Measurements from ENCODE around the gene FN3K.

Gene FN3K

DNA sequence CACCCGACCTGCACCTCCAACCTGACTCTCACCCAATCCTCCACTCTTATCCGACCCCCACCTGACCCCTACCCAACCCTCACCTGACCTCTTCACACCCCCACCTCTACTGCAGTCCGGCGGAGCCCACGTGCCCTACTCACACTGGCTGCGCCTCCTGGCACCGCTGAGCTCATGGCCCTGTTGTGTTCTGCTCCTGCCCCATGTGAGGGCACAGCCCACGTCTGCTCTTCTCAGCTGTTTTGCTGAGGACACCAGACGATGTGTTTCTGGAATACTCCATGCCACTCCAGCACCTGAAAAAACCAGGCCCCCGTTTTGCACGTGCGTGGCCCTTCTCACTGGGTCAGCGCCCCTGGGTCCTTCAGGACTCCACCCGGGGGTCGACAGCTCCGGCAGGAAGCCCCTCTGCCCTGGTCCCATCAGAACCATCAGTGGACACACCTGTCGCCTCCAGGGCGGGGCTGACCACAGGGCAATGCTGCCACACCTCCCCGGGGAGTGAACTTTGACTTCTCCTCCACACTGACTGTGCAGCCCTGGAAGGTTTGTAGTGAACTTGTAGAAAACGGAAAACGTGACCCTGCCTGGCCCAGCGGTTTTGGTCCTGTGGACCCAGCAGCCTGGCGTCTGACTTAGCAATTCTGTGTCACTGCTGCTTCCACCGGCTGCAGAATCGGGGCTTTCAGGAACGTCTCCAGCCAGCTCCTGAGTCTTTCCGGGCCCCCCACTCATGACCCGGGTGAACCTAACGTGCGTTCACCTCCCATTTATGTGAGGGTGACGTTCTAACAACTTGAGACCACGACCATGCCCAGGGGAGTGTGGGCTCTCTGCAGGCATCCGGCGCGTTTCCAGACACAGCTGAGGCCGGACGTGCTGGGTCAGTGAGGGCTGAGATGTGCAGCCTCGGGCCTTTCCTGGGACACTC is 31.2 kb upstream of the FN3K start:
- DNase-seq: no peak

GRCh38 chr17:82704886-82705285 is 30.5 kb upstream of the FN3K start:
- no peak for DNase-seq

DNA sequence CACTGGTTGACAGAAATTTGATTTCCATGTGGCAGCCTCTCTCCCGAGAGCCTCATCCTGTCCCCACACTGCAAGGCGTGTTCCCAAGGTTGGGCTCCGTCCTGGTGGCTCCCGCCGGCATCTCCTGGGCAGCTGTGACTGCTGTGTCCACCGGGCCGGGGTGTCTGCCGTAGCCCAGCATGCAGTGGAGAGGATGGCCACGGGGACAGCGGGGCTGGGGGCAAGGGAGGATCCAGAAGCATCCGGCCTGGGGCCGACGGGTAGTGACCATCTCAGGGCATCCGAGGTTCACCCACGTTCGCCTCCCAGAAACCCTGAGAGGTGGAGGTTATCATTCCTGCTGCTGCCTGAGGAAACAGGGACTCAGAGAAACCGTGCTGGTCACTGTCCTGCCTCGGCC is 29.7 kb upstream of the FN3K start:
- no peak for DNase-seq

DNA sequence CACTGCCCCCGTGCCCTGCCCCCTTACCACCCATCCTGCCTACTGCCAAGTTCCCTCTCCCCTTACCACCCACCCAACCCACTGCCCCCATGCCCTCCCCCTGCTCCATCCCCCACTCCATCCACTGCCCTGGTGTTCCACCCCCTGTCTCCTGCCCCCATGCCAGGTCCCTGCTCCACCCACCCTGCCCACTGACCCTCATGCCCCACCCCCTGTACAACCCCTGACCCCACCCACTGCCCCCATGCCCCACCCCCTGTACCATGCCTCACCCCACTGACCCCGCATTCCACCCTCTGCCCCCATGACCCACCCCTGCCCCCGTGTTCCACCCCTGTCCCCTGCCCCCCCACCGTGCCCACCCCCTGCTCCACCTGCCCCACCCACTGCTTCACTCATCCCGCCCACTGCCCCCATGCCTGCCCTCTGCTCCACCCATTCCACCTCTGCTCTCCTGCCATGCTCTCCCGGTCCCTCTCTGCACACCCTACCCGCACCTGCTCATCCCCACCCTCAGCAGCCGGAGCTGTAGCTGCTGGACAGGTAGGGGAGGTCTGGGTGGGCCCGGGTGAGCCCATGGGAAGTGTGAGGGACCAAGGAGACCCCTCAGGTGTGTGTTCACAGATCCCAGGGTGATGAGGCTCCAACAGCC is 26.3 kb upstream of the FN3K start:
- no peak for DNase-seq

DNA sequence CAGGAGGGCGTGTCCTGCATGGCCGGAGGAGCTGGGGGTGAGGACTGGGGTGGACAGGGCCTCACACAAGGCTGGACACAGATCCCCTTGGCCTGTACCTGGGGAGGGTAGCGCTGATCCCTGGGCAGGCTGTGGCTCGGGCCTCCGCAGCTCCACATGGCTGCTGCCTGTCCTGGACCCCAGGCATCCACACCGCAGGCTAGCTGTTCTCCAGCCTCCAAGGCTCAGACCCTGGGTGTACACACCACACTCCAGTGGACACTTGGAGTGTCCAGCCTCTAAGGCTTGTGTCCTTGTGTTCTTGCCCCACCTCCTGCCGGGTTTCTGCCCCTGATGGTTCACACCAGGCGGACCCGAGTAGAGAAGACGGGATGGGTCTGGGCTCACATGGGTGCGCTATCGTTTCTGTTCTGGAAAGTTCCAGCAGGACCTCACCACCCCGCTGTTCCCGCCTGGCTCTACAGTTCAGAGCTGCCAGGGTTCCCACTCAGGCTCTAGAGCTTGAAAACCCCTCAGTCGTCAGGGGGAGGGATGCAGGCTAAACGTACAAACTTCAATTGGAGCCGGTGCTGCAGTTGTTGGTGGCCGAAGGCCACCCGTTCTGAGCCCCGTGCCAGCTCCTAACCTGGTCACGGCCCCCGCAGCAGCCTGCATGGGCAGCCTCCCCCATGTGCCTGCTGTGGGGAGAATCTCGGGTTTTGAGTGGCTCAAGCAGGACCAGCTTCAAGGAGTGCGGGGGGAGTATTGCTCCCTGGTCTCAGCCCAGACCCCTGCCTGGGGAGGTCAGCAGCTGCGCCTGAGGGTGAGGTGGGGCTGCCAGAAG is 25.5 kb upstream of the FN3K start:
- no peak for DNase-seq

DNA sequence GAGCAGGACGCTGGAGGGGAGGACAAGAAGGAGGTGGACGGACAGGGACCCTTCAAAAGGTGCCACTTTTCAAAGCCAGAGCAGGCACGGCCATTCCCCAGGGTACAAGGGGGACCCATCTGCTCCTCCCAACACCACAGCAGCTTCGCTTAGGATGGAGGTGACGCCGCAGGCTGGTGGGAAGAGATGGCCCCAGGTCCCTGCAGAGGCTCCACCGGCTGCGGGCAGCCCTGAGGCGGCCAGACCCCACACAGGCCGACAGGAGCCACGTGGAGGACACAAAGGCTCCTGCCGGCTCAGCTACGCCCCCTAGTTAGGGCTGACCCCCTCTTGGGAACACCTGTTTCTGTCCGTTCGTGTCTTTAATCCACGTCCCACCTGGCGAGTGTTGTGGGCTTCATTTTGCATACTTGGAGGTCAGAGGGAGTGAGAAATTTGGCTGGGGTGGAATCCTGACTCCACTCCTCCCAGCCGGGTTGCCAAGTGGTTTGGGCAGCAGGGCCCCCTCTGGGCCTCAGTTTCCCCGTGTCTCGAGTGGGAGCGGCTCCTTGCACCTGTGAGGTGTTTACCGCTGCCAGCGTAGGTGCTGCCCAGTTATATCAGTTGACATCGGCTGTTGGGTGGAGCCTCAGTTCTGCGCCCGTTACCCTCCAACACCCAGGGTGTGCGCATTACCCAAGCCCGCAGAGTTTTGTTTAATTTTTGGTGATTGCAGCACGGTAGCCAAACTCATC is 24.7 kb upstream of the FN3K start:
- no peak for DNase-seq

GRCh38 chr17:82713071-82713723 is 22.2 kb upstream of the FN3K start:
- DNase-seq: no peak

DNA sequence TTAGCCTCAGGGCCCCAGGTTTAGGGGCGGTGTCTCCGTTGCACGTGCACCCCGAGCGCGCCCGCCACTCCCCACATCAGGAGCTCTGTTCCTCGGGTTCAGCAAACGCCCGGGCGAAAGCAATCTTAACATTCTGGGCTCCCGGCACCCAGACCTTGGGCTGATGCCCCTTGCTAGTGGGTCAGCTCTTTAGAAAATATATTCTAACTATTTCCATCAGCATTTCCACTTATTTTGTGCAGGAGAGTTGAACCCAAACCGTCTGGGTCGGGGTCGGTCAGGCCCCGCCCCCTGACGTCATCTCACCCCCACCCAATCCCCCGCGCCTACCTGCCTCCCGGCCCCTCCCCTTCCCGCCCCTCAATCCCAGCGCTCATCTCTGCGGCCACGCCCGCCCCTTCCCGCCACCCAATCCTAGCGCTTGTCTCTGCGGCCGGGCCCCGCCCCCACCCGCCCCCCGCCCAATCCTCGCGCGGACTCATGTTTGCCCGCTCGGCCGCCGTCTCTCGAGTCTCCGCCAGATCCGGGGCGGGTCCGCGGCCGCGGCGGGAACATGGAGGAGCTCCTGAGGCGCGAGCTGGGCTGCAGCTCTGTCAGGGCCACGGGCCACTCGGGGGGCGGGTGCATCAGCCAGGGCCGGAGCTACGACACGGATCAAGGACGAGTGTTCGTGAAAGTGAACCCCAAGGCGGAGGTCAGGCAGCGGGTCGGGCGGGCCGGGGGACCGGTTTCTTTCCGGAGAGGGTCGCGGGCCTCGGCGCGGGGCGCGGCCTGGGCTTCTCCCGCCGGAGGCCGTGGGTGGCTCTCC is 19.0 kb upstream of the FN3K start, which contains the start of gene FN3KRP:
Gene FN3KRP, plus strand, starts transcription at position 504 of the 808 bp plus-strand sequence. Its CDS starts 50 bp downstream, at position 554.
- peak; percentile 95 for DNase-seq

DNA sequence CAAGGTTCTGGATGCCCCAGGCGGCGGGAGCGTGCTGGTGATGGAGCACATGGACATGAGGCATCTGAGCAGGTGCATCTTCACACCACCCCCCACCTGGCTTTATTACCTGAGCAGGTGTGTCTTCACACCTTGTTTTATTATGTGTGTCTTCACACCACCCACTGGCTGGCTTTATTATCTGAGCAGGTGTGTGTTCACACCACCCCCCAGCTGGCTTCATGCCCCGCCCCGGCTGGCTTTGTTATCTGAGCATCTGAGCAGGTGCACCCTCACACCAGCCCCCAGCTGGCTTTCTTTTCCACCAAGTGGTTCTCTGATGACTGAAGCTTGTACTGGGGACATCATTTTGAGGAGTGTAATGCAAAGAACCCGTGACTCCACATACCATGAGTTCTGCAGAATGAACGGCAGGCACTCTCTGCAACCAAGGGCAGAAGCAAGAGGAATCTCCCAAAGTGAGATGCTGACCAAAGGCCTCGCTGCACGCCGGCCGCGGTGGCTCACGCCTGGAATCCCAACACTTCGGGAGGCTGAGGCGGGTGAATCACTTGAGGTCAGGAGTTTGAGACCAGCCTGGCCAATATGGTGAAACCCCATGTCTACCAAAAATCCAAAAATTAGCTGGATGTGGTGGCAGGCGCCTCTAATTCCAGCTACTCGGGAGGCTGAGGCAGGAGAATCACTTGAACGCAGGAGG is 16.3 kb upstream of the FN3K start:
- DNase-seq: no peak

GRCh38 chr17:82720204-82720603 is 15.2 kb upstream of the FN3K start:
- no peak for DNase-seq

- DNase-seq: no peak
These were observed 12.9 kb upstream of the FN3K start for GRCh38 chr17:82722341-82723013.

- no peak for DNase-seq
These were observed 12.1 kb upstream of the FN3K start for GRCh38 chr17:82723169-82723807.

GRCh38 chr17:82726427-82726826 is 9.0 kb upstream of the FN3K start:
- no peak for DNase-seq

DNA sequence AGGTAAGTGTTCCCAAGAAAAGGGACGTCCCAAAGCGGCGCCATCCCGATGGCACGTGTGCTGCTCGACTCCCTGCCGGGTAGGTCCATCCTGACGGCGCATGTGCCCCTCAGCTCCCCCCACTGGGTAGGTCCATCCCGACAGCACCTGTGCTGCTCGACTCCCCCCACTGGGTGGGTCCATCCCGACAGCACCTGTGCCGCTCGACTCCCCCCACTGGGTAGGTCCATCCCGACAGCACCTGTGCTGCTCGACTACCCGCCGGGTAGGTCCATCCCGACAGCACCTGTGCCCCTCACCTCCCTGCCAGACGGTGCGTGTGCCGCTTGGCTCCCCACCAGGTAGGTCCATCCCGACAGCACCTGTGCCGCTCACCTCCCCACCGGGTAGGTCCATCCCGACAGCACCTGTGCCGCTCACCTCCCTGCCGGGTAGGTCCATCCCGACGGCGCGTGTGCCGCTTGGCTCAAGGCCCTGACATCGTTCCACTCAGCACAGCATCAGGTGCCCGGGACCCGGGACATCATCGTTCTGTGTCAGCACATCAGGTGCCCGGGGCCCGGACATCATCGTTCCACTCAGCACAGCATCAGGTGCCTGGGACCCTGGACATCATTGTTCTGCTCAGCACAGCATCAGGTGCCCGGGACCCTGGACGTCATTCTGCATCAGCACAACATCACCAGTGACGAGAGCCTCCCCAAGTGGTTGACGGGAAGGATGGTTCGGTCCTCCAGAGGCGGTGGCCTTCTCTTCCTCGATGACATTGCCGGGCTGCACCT is 5.7 kb upstream of the FN3K start:
- DNase-seq: no peak

DNA sequence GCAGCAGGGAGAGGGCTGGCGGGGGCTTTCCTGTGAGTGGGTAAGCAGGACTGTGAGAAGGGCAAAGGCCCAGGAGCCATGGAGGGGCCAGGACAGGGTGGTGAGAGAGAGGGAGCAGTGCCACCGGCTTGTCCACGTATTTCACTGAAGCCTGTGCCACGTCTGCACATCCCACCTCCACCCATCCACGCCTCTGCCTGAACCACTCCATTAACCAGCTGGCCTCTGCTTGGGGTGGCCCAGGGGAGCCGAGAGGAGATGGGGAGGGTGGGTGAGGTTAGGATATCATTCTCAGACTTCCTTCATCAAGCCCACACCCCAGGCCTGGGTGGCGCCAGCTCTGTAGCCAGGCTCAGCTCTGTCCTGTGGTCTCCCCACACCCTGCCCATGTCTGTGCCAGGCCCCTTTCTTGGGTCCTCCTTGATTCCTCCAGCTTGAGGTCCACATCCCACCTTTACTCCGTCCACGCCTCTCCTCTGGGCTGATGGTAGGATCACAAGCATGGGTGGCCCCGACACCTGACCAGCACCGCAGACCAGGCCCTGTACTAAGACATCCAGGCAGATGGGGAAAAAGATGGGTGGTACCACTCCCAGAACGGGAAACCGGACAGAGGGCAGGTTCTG is 3.2 kb upstream of the FN3K start:
- DNase-seq: no peak

DNA sequence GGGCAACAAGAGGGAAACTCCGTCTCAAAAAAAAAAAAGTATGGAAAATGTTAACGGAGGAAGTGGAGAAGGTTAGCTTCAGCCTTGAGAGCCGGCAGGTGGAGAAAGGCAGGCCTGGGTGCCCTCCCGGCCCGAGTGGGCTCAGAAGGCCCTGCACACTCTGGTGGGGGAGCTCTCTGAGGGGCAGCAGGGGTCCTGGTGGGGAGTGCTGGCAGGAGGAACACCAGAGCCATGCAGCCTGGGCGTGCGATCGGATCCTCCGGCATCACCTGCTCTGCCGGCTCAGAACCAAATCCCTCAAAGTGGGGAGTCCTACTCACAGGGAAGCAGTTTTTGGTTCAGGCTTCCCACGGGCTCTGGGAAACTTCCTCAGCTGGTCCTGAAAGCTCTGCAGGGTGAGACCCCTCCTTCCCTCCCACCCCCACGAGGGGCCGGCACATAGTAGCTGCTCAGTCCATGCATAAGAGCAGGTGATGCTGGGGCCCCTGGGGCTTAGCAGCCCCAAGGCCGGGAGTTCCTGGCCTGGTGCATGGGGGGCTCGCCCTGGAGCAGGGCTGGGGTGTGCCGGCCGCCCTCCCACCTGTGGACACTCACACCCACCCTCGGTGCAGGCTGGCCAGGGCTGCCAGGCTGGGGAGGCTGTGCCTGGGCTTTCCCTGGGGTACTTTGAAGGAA is 1.2 kb downstream of the FN3K start:
- DNase-seq: no peak
